Renal cortex interstitium (tissue), 11 donors: ENCODE measurements around the gene SYNE3. TPM values are rescaled to one million over a fixed set of nuclear protein-coding genes. Genes with fewer than 3 reads are reported as not detected.

Source experiments
- DNase-seq, 11 donors: peaks; one replicate each; pipeline ENCODE4 v3.0.0-alpha.2; 2013; ENCODE audit warnings: low read depth in 9 of 11, low spot score in 4 of 11; ENCODE audit errors: extremely low read depth in 1 of 11
- polyA plus RNA-seq, 3 donors: library from polyadenylated mRNA; unstranded; fragments of 120-200 nt; gene quantifications; one replicate each; pipeline ENCODE4 v1.2.1, GENCODE V29; 2013; ENCODE audit not compliant: insufficient read length in 3 of 3

The SYNE3 gene
- polyA plus RNA-seq, 3 donors, result 1.9 to 2.2 (median 2.1) TPM

GRCh38 chr14:95526483-95527386, 10.3 kb upstream of the SYNE3 start:
- no peak for DNase-seq

GRCh38 chr14:95525999-95526398, 9.5 kb upstream of the SYNE3 start:
- DNase-seq, result no peak

- DNase-seq, result no peak
Measured at GRCh38 chr14:95524706-95525512, 8.5 kb upstream of the SYNE3 start.

- no peak for DNase-seq
Measured at GRCh38 chr14:95523815-95524448, 7.5 kb upstream of the SYNE3 start.

- no peak for DNase-seq
Measured at GRCh38 chr14:95523051-95523814, 6.8 kb upstream of the SYNE3 start.

- no peak for DNase-seq
Measured at GRCh38 chr14:95522556-95522955, 6.1 kb upstream of the SYNE3 start.

GRCh38 chr14:95522116-95522515, 5.7 kb upstream of the SYNE3 start:
- DNase-seq, result no peak

- DNase-seq, result no peak
Measured at GRCh38 chr14:95521001-95521400, 4.6 kb upstream of the SYNE3 start.

GRCh38 chr14:95520346-95520745, 3.9 kb upstream of the SYNE3 start:
- no peak for DNase-seq

- DNase-seq, result no peak
Measured at GRCh38 chr14:95519699-95520098, 3.2 kb upstream of the SYNE3 start.

GRCh38 chr14:95518045-95518751, 1.7 kb upstream of the SYNE3 start:
- DNase-seq, result no peak

GRCh38 chr14:95515596-95516552, 576 bp downstream of the SYNE3 start:
- DNase-seq, result no peak

- DNase-seq, result no peak
Measured at GRCh38 chr14:95515080-95515489, 1.4 kb downstream of the SYNE3 start.

- DNase-seq, result no peak
Measured at GRCh38 chr14:95514131-95515079, 2.0 kb downstream of the SYNE3 start.

- DNase-seq, result no peak
Measured at GRCh38 chr14:95513291-95513690, 3.2 kb downstream of the SYNE3 start.

GRCh38 chr14:95511687-95512086, 4.8 kb downstream of the SYNE3 start:
- no peak for DNase-seq
